NB4 (cell line): ENCODE data around the gene TNN.

ENCODE experiments used
- CTCF ChIP-seq: IDR thresholded peaks from one replicate; pipeline ENCODE4 v1.5.1; 2012; ENCODE audit warnings: low read depth, low read length
- MAX ChIP-seq: IDR thresholded peaks from 2 replicates; pipeline ENCODE4 v1.6.1; 2011; ENCODE audit warnings: low read depth, low read length
- POLR2A ChIP-seq: IDR thresholded peaks from 2 replicates; pipeline ENCODE4 v1.6.1; 2011; ENCODE audit warnings: mild to moderate bottlenecking; ENCODE audit not compliant: insufficient read length; ENCODE audit errors: extremely low read depth

- TF ChIP-seq CTCF (no peak), MAX (no peak), POLR2A (no peak)
These were observed 14.3 kb downstream of the TNN start for GRCh38 chr1:175081983-175082382.
